HepG2 (cell line): Measurements from ENCODE around the gene CEACAM16. TPM values are rescaled to one million over a fixed set of nuclear protein-coding genes. Genes with fewer than 3 reads are reported as not detected.

ENCODE experiments used
- ETV5 ChIP-seq: IDR thresholded peaks from 2 replicates; pipeline ENCODE4 v1.6.1; 2018; ENCODE audit warnings: missing biosample characterization, missing genetic modification reagents, inconsistent platforms, borderline replicate concordance
- HMGXB4 ChIP-seq, 2 experiments: sonication (generic) in 1 of 2; formaldehyde crosslinking in 1 of 2; IDR thresholded peaks; 2 replicates each; pipeline versions ENCODE4 v1.4.0 to v1.6.1; 2018 to 2020; ENCODE audit warnings: missing genetic modification reagents in 2 of 2, borderline replicate concordance in 1 of 2, low read depth in 1 of 2, mild to moderate bottlenecking in 1 of 2, missing biosample characterization in 1 of 2
- HOXA3 ChIP-seq: sonication (generic); formaldehyde crosslinking; IDR thresholded peaks from 2 replicates; pipeline ENCODE4 v1.5.0; 2020; ENCODE audit warnings: missing genetic modification reagents
- NFKBIZ ChIP-seq: IDR thresholded peaks from 2 replicates; pipeline ENCODE4 v1.6.1; 2018; ENCODE audit warnings: missing genetic modification reagents, missing compliant biosample characterization
- NR2F6 ChIP-seq, 2 experiments: IDR thresholded peaks; 2 replicates each; pipeline ENCODE4 v1.6.1; 2016; ENCODE audit warnings: antibody characterized with exemption in 1 of 2, mild to moderate bottlenecking in 1 of 2
- SP5 ChIP-seq: IDR thresholded peaks from 2 replicates; pipeline ENCODE4 v1.6.1; 2016; ENCODE audit warnings: low read depth, borderline replicate concordance
- THRA ChIP-seq: sonication (generic); formaldehyde crosslinking; IDR thresholded peaks from 2 replicates; pipeline ENCODE4 v1.4.0; 2020; ENCODE audit warnings: missing genetic modification reagents, borderline replicate concordance
- ZBTB4 ChIP-seq: sonication (generic); formaldehyde crosslinking; IDR thresholded peaks from 2 replicates; pipeline ENCODE4 v1.4.0; 2020; ENCODE audit warnings: missing genetic modification reagents, mild to moderate bottlenecking, borderline replicate concordance
- ZNF281 ChIP-seq: sonication (generic); formaldehyde crosslinking; IDR thresholded peaks from 2 replicates; pipeline ENCODE4 v1.4.0; 2020; ENCODE audit warnings: missing genetic modification reagents, borderline replicate concordance
- ZNF430 ChIP-seq: sonication (generic); formaldehyde crosslinking; IDR thresholded peaks from 2 replicates; pipeline ENCODE4 v1.9.0; 2021; ENCODE audit warnings: mild to moderate bottlenecking, missing genetic modification reagents
- ZNF629 ChIP-seq: sonication (generic); formaldehyde crosslinking; conservative IDR thresholded peaks from 2 replicates; pipeline ENCODE4 v1.5.0; 2020; ENCODE audit warnings: missing genetic modification reagents
- ZNF652 ChIP-seq: IDR thresholded peaks from 2 replicates; pipeline ENCODE4 v1.6.1; 2016; ENCODE audit warnings: low read depth, borderline replicate concordance
- ZNF670 ChIP-seq: sonication (generic); formaldehyde crosslinking; IDR thresholded peaks from 2 replicates; pipeline ENCODE4 v1.8.0; 2022; ENCODE audit warnings: mild to moderate bottlenecking, missing genetic modification reagents, borderline replicate concordance
- ZNF746 ChIP-seq: sonication (generic); formaldehyde crosslinking; IDR thresholded peaks from 2 replicates; pipeline ENCODE4 v1.8.0; 2022; ENCODE audit warnings: mild to moderate bottlenecking, missing genetic modification reagents
- ZNF770 ChIP-seq: sonication (generic); formaldehyde crosslinking; IDR thresholded peaks from 2 replicates; pipeline ENCODE4 v1.5.0; 2020; ENCODE audit warnings: mild to moderate bottlenecking, missing genetic modification reagents
- polyA plus RNA-seq, 8 experiments: library from polyadenylated mRNA; depleted of rRNA in 3 of 8; stranded (reverse) in 7 of 8; unstranded in 1 of 8; fragments of >200 nt; fragmentation: Illumina TruSeq in 4 of 8; extraction: Trizol in 4 of 8; gene quantifications; 2 replicates each; pipeline versions ENCODE4 v1.2.1 to v1.2.3, GENCODE V29; 2011 to 2016; ENCODE audit warnings: low read depth in 4 of 8, missing spikeins in 1 of 8, mixed read lengths in 1 of 8; ENCODE audit not compliant: insufficient read depth in 1 of 8
- total RNA-seq, 5 experiments: library from RNA; depleted of rRNA; stranded (reverse); fragments of >200 nt; fragmentation: Illumina TruSeq; extraction: Trizol; gene quantifications; 2 replicates each; pipeline ENCODE4 v1.2.3, GENCODE V29; 2016; ENCODE audit warnings: low read depth in 1 of 5

Gene CEACAM16
- total and polyA plus RNA-seq, 2 of the 13 experiments (the other 11 are each of a cell fraction or from before 2014, with no cell fraction given) = not detected

GRCh38 chr19:44752816-44753625, 54.1 kb downstream of the CEACAM16 start (continued):
- TF ChIP-seq ZNF670 = 0 out of 2 replicates have a peak, but pooled peaks have one; percentile 43
- TF ChIP-seq NR2F6 (IDR thresholded peaks at IDR 0.05) = 0 out of 2 replicates have a peak, but pooled peaks have one; percentile 15
- TF ChIP-seq NR2F6 (CRISPR knock-in tag; IDR thresholded peaks at IDR 0.05) = peak; percentile 45; the same call in 1 of the 2 replicates
- peak; percentile 50; the same call in 1 of the 2 replicates for TF ChIP-seq ZNF281 (CRISPR knock-in tag)
- TF ChIP-seq ZNF746 (CRISPR knock-in tag) = peak; percentile 85
- TF ChIP-seq ZNF652 = peak; percentile 93
- TF ChIP-seq SP5 = 0 out of 2 replicates have a peak, but pooled peaks have one; percentile 42
- 0 out of 4 replicates have a peak, but pooled peaks of 1 of the 2 experiments have one; percentile 16 for TF ChIP-seq HMGXB4 (CRISPR knock-in tag; IDR thresholded peaks at IDR 0.05; ENCODE audit: borderline replicate concordance in 1 of 2, low read depth in 1 of 2)
- TF ChIP-seq ETV5 (CRISPR knock-in tag) = peak; percentile 32; the same call in 1 of the 2 replicates
- TF ChIP-seq ZNF629 (CRISPR knock-in tag) = peak; percentile 76
- TF ChIP-seq ZNF770 (CRISPR knock-in tag) = 0 out of 2 replicates have a peak, but pooled peaks have one; percentile 17
- peak; percentile 23; the same call in 1 of the 2 replicates for TF ChIP-seq THRA
- peak; percentile 90; the same call in 1 of the 2 replicates for TF ChIP-seq NFKBIZ (CRISPR knock-in tag)
- TF ChIP-seq HOXA3 (CRISPR knock-in tag) = peak; percentile 16; the same call in 1 of the 2 replicates
- TF ChIP-seq ZNF430 (CRISPR knock-in tag) = 0 out of 2 replicates have a peak, but pooled peaks have one; percentile 41
- TF ChIP-seq ZBTB4 (CRISPR knock-in tag) = peak; percentile 53; the same call in 1 of the 2 replicates
